Osteoblast (primary cell): ENCODE measurements around the gene VPS52. TPM values are rescaled to one million over a fixed set of nuclear protein-coding genes. Genes with fewer than 3 reads are reported as not detected.
A peak's percentile ranks its signal among the peaks of the same experiment; 100 is the strongest.

Experiments
- DNase-seq: peaks from one replicate; pipeline ENCODE4 v3.0.0; 2011; ENCODE audit warnings: low spot score, mixed read lengths; ENCODE audit not compliant: insufficient read length; ENCODE audit errors: missing footprints
- H2AFZ ChIP-seq: 2 replicates; pipeline ENCODE4 v1.6.0; 2011; ENCODE audit warnings: mild to moderate bottlenecking, low read length
- H3K27ac ChIP-seq: 2 replicates; pipeline ENCODE4 v1.5.1; 2011; ENCODE audit warnings: mild to moderate bottlenecking, low read depth, low read length, moderate library complexity
- H3K27me3 ChIP-seq: 2 replicates; pipeline ENCODE4 v1.6.0; 2012; ENCODE audit warnings: mild to moderate bottlenecking, control low read depth, inconsistent platforms, low read length, moderate library complexity; ENCODE audit not compliant: insufficient read depth
- H3K36me3 ChIP-seq: 2 replicates; pipeline ENCODE4 v1.5.1; 2011; ENCODE audit warnings: mild to moderate bottlenecking, low read length, control low read depth, moderate library complexity; ENCODE audit not compliant: insufficient read depth
- H3K4me1 ChIP-seq: 2 replicates; pipeline ENCODE4 v1.5.1; 2011; ENCODE audit warnings: mild to moderate bottlenecking, low read length, control low read depth, moderate library complexity; ENCODE audit not compliant: insufficient read depth
- H3K4me2 ChIP-seq: 2 replicates; pipeline ENCODE4 v1.6.0; 2011; ENCODE audit warnings: mild to moderate bottlenecking, low read length; ENCODE audit not compliant: insufficient read depth
- H3K4me3 ChIP-seq: fragments of 200-600 bp; sonication (generic); 3 replicates; pipeline ENCODE4 v1.5.1; 2012; ENCODE audit warnings: mild to moderate bottlenecking, low read length, inconsistent platforms; ENCODE audit not compliant: insufficient read depth
- H3K79me2 ChIP-seq: 2 replicates; pipeline ENCODE4 v1.6.0; 2012; ENCODE audit warnings: mild to moderate bottlenecking, low read length, control low read depth, inconsistent platforms; ENCODE audit not compliant: insufficient read depth
- H3K9me3 ChIP-seq: 2 replicates; pipeline ENCODE4 v1.5.1; 2011; ENCODE audit warnings: low read depth, low read length, control low read depth
- H4K20me1 ChIP-seq: 2 replicates; pipeline ENCODE4 v1.6.0; 2012; ENCODE audit warnings: mild to moderate bottlenecking, low read length, control low read depth; ENCODE audit not compliant: insufficient read depth
- total RNA-seq: library from RNA; depleted of rRNA; stranded (reverse); fragments of >200 nt; gene quantifications from 2 replicates; pipeline ENCODE4 v1.2.3, GENCODE V29; 2012
- TF ChIP-seq, protein P1 (sequence below): IDR thresholded peaks from 2 replicates; pipeline ENCODE4 v1.5.1; 2011; ENCODE audit warnings: mild to moderate bottlenecking, low read depth, low read length, moderate library complexity; ENCODE audit errors: extremely low read depth

Gene VPS52
- total RNA-seq, 1 donor, result 42.7 TPM

GRCh38 chr6:33211136-33211535, 60.5 kb downstream of the VPS52 start:
- Histone ChIP-seq H3K4me3 (no peak overlapping the region), H3K27ac (no peak overlapping the region)
- TF ChIP-seq, protein P1, sequence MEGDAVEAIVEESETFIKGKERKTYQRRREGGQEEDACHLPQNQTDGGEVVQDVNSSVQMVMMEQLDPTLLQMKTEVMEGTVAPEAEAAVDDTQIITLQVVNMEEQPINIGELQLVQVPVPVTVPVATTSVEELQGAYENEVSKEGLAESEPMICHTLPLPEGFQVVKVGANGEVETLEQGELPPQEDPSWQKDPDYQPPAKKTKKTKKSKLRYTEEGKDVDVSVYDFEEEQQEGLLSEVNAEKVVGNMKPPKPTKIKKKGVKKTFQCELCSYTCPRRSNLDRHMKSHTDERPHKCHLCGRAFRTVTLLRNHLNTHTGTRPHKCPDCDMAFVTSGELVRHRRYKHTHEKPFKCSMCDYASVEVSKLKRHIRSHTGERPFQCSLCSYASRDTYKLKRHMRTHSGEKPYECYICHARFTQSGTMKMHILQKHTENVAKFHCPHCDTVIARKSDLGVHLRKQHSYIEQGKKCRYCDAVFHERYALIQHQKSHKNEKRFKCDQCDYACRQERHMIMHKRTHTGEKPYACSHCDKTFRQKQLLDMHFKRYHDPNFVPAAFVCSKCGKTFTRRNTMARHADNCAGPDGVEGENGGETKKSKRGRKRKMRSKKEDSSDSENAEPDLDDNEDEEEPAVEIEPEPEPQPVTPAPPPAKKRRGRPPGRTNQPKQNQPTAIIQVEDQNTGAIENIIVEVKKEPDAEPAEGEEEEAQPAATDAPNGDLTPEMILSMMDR, result no peak

GRCh38 chr6:33209856-33210255, 61.8 kb downstream of the VPS52 start:
- peak; percentile 73 for DNase-seq
- TF ChIP-seq, protein P1, result no peak
- H3K4me1 ChIP-seq, result peaks cover 32% of the 10 kb centered on the region

More at GRCh38 chr6:33211136-33211535, 60.5 kb downstream of the VPS52 start:
- Histone ChIP-seq H3K36me3 (peaks cover 13% of the 10 kb centered on the region), H2AFZ (no peak overlapping the region), H3K79me2 (peaks cover 10% of the 10 kb centered on the region), H3K27me3 (no peaks in the 10 kb centered on the region), H3K4me1 (peaks cover 20% of the 10 kb centered on the region), H4K20me1 (no peaks in the 10 kb centered on the region), H3K9me3 (no peaks in the 10 kb centered on the region), H3K4me2 (no peak overlapping the region)
- DNase-seq, result peak; percentile 57

GRCh38 chr6:33208091-33208967, 63.3 kb downstream of the VPS52 start, which contains the start of gene RING1:
Gene RING1 (plus strand): TSS chr6:33208500. CDS start chr6:33208823, 323 bp downstream.
- H4K20me1 ChIP-seq, result peaks cover 8% of the 10 kb centered on the region
- peaks cover 38% of the 10 kb centered on the region for H3K4me1 ChIP-seq
- no peaks in the 10 kb centered on the region for H3K27me3 ChIP-seq
- H3K4me2 ChIP-seq, result peak within 1 kb of the TSS; percentile 97
- DNase-seq, result peak; percentile 100
- TF ChIP-seq, protein P1, result no peak
- peak within 1 kb of the TSS; percentile 66 for H2AFZ ChIP-seq
- peaks cover 19% of the 10 kb centered on the region for H3K79me2 ChIP-seq
- peak within 1 kb of the TSS; percentile 95 for H3K27ac ChIP-seq
- peak within 1 kb of the TSS; percentile 90 for H3K4me3 ChIP-seq
- no peaks in the 10 kb centered on the region for H3K9me3 ChIP-seq
- H3K36me3 ChIP-seq, result peaks cover 23% of the 10 kb centered on the region

More at GRCh38 chr6:33209856-33210255, 61.8 kb downstream of the VPS52 start:
- Histone ChIP-seq H2AFZ (no peak overlapping the region), H3K4me2 (no peak overlapping the region), H3K9me3 (no peaks in the 10 kb centered on the region), H3K4me3 (no peak overlapping the region), H3K36me3 (peaks cover 13% of the 10 kb centered on the region), H3K27me3 (no peaks in the 10 kb centered on the region), H4K20me1 (no peaks in the 10 kb centered on the region), H3K27ac (no peak overlapping the region), H3K79me2 (peaks cover 10% of the 10 kb centered on the region)

- no peaks in the 10 kb centered on the region for H3K9me3 ChIP-seq
- H3K27me3 ChIP-seq, result no peaks in the 10 kb centered on the region
- DNase-seq, result peak; percentile 95
- TF ChIP-seq, protein P1, result no peak
- peak overlapping the region; percentile 90 for H3K4me3 ChIP-seq
- peaks cover 44% of the 10 kb centered on the region for H3K4me1 ChIP-seq
- H3K79me2 ChIP-seq, result peaks cover 26% of the 10 kb centered on the region
- H3K4me2 ChIP-seq, result peak overlapping the region; percentile 97
- peak overlapping the region; percentile 66 for H2AFZ ChIP-seq
- peaks cover 15% of the 10 kb centered on the region for H4K20me1 ChIP-seq
- H3K27ac ChIP-seq, result peak overlapping the region; percentile 95
- H3K36me3 ChIP-seq, result peaks cover 30% of the 10 kb centered on the region
These were observed 64.1 kb downstream of the VPS52 start for GRCh38 chr6:33207552-33208090.
